ENCODE measurements around the gene CPT1C. TPM values are rescaled to one million over a fixed set of nuclear protein-coding genes. Genes with fewer than 3 reads are reported as not detected.

The CPT1C gene
- total and polyA plus RNA-seq, 2 of the 8 experiments (the other 6 are each of a cell fraction or from before 2014, with no cell fraction given) = 79.6 to 91.8 TPM

- Histone ChIP-seq H2BK12ac (ENCODE audit: low read depth, low read length) (no peak overlapping the region), H3K36me3 (ENCODE audit: control insufficient read depth in 2 of 4, insufficient read depth in 4 of 4, low read length in 3 of 4) (peaks cover 6 to 29% (median 16%) of the 10 kb centered on the region in 4 experiments; a peak in 6 of 8 replicates), H3K27ac (ENCODE audit: low read depth, low read length) (no peak overlapping the region), H4K91ac (replicated peaks; ENCODE audit: insufficient read length, low read length) (no peak overlapping the region), H4K8ac (ENCODE audit: extremely low read depth, insufficient read depth, low read length) (no peak overlapping the region), H2BK20ac (ENCODE audit: low read length) (no peak overlapping the region), H3K23ac (ENCODE audit: insufficient read length) (no peak overlapping the region), H3K4me2 (ENCODE audit: insufficient read depth in 1 of 2, low read depth in 2 of 2, low read length in 2 of 2) (no peak overlapping the region), H3K9ac (replicated peaks in 1 of 4; ENCODE audit: extremely low read depth in 1 of 4, low read depth in 3 of 4, low read length in 3 of 4) (no peak overlapping the region), H4K20me1 (replicated peaks in 1 of 2; ENCODE audit: control insufficient read depth in 1 of 2, insufficient read depth in 2 of 2, low read length in 2 of 2) (peaks cover 7 to 21% of the 10 kb centered on the region in 2 experiments), H4K5ac (ENCODE audit: insufficient read length, low read depth, low read length) (no peak overlapping the region), H3K23me2 (ENCODE audit: low read depth, low read length) (peaks cover 2% of the 10 kb centered on the region; the same call in 1 of the 2 replicates), H3K4me3 (ENCODE audit: extremely low read depth in 1 of 4, insufficient read depth in 2 of 4, low read depth in 3 of 4, low read length in 4 of 4) (no peak overlapping the region), H3K4me1 (replicated peaks in 1 of 4; ENCODE audit: control insufficient read depth in 3 of 4, insufficient read depth in 4 of 4, low read length in 3 of 4) (peaks cover 2 to 9% (median 5%) of the 10 kb centered on the region in 4 experiments; a peak in 6 of 7 replicates), H3K18ac (ENCODE audit: extremely low read depth, low read length) (no peak overlapping the region), H2AK5ac (ENCODE audit: low read depth, low read length) (no peak overlapping the region), H3K27me3 (replicated peaks in 1 of 4; ENCODE audit: control insufficient read depth in 3 of 4, extremely low read depth in 1 of 4, insufficient read depth in 3 of 4, low read length in 3 of 4) (no peaks in the 10 kb centered on the region), H3K79me1 (ENCODE audit: low read depth, low read length) (peaks cover 22% of the 10 kb centered on the region), H3K9me3 (ENCODE audit: insufficient read depth in 2 of 2, low read depth in 1 of 2, low read length in 1 of 2) (no peaks in the 10 kb centered on the region), H2BK5ac (ENCODE audit: low read depth, low read length) (0 out of 2 replicates have a peak overlapping the region, but pooled peaks have one; percentile 52), H2BK15ac (ENCODE audit: low read length) (no peak overlapping the region), H2AFZ (ENCODE audit: low read length) (no peak overlapping the region), H3K56ac (replicated peaks; ENCODE audit: insufficient read length, low read depth, low read length) (no peak overlapping the region), H3K79me2 (ENCODE audit: control insufficient read depth in 1 of 2, insufficient read depth in 2 of 2, low read length in 2 of 2) (peaks cover 10 to 32% of the 10 kb centered on the region in 2 experiments), H2BK120ac (replicated peaks; ENCODE audit: low read depth, low read length) (no peak overlapping the region), H3K4ac (replicated peaks; ENCODE audit: insufficient read length, low read depth, low read length) (no peak overlapping the region), H3K14ac (ENCODE audit: insufficient read length) (no peak overlapping the region)
- no peak for DNase-seq (ENCODE audit: low read depth in 1 of 2, low spot score in 2 of 2)
- ChIA-PET POLR2A (ENCODE audit: partially characterized antibody) (interaction anchor here (1.0 to 50.7 kb wide), 8 partner anchors 10 to 45 kb away, joined by 3 to 840 read pairs (median 12); partner anchors contain the start of genes BCL2L12, CPT1C, IRF3 and PRMT1), CTCF (ENCODE audit: partially characterized antibody) (interaction anchor here (1.7 kb wide), 1 partner anchor 26 kb away, joined by 8 read pairs; no protein-coding TSS in a partner anchor)
- FAIRE-seq = no peak
- 98% methylated on average over 13 of the region's 13 CpGs; no CpG with 5 or more reads in 1 of the 2 experiments for WGBS, 2 experiments (ENCODE audit: extremely low coverage in 1 of 2, insufficient coverage in 1 of 2, insufficient read length in 1 of 2, insufficient replicate concordance in 2 of 2, low coverage in 1 of 2, low lambda C conversion rate in 2 of 2, missing lambda C conversion rate in 1 of 2)
- TF ChIP-seq ZNF274 (IDR thresholded peaks at IDR 0.05; ENCODE audit: borderline replicate concordance, extremely low read depth, low read length) = no peak
- no peak for TF ChIP-seq EZH2 (IDR thresholded peaks at IDR 0.05; ENCODE audit: low read depth, low read length, severe bottlenecking)
- no peak for TF ChIP-seq NANOG (IDR thresholded peaks at IDR 0.05; ENCODE audit: insufficient read depth, low read depth, low read length, poor library complexity, severe bottlenecking)
- no peak for TF ChIP-seq POU5F1 (IDR thresholded peaks at IDR 0.05; ENCODE audit: low read depth, low read length)
- no peak for TF ChIP-seq CTCF (IDR thresholded peaks at IDR 0.05; ENCODE audit: control extremely low read depth in 1 of 3, insufficient read depth in 1 of 3, low read depth in 1 of 3, low read length in 3 of 3)
- no peak for TF ChIP-seq MAFK (IDR thresholded peaks at IDR 0.05; ENCODE audit: low read depth, low read length)
- TF ChIP-seq TBP (IDR thresholded peaks at IDR 0.05; ENCODE audit: low read depth, low read length) = no peak
- TF ChIP-seq SIRT6 (IDR thresholded peaks at IDR 0.05; ENCODE audit: low read length) = no peak
- no peak for TF ChIP-seq HDAC6 (IDR thresholded peaks at IDR 0.05; ENCODE audit: low read depth, low read length)
- no peak for TF ChIP-seq CBX8 (IDR thresholded peaks at IDR 0.05; ENCODE audit: borderline replicate concordance, low read depth, low read length)
- TF ChIP-seq BRCA1 (IDR thresholded peaks at IDR 0.05; ENCODE audit: low read depth, low read length) = no peak
These were observed 44.9 kb upstream of the CPT1C start for GRCh38 chr19:49645995-49646394.

All from H1 (cell line).